Measurements from ENCODE around the gene KLHL17. TPM values are rescaled to one million over a fixed set of nuclear protein-coding genes. Genes with fewer than 3 reads are reported as not detected.
"Not testable (repeated sequence)": the region's sequence is repeated elsewhere in the genome, so short reads cannot be mapped to it uniquely, and the experiment has no call there.

Gene KLHL17
- polyA plus RNA-seq, 1 donor: 9.0 TPM

DNA sequence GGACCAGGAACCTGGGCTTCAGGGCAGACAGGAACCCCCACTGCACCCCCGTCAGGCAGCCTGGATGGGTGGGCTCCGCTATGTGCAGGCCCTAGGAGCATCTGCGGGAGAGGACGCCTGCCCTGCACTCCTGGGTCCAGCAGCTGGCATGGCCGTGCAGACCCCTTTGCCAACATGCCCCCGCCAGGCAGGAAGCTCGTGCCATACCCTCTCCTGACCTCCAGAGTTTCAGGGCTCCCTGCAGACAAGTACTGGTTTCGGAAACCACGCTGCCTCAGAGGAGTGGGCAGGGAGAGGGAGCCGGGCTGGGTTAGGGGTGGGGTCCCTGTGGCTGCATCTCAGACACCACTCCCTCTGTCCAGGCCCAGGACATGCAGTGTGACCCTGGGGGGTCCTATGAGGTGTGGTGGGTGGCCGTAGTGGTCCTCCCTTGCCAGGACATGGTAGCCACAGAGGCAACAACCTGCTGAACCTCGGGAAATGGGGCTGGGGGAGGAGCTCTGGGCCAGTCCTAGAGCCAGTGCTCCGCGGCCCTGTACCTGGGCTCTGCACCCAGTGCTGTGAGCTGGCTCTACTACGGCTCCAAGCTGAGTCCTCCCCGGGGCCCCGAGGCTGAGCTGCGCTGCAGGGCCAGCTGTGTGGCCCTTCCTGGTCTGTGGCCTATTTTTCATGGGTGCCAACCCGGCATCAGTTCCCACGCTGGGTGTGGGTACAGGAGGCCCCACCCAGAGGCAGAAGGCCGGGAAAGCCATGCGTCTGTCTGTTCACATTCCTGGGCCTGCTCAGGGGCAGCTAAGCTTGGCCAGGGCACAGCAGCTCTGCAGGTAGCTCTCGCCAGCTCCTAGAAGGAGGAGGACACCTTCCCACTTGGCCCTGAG, 7.3 kb downstream of the KLHL17 start:
- DNase-seq: no peak

DNA sequence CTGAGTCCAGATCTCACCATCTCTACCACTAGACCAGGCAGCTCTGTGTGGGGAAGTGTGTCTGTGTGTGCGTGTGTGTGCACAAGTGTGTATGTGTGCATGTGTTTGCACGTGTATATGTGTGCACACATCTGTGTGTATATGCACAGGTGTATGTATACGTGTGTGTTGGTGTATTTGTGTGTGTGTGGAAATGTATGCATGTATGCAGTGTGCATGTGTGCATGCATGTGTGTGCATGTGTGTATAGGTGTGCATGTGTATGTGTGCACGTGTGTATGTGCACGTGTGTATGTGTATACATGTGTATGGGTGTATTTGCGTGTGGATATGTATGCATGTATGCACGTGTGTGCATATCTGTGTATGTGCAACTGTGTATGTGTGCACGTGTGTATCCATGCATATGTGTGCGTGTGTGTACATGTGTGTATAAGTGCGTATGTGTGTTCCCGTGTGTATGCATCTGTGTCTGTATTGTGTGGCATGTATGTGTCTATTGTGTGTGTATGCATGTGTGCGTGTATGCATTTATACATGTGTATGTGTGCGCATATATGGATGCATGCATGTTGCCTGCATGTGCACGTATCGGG, 9.0 kb downstream of the KLHL17 start:
- DNase-seq: no peak

DNA sequence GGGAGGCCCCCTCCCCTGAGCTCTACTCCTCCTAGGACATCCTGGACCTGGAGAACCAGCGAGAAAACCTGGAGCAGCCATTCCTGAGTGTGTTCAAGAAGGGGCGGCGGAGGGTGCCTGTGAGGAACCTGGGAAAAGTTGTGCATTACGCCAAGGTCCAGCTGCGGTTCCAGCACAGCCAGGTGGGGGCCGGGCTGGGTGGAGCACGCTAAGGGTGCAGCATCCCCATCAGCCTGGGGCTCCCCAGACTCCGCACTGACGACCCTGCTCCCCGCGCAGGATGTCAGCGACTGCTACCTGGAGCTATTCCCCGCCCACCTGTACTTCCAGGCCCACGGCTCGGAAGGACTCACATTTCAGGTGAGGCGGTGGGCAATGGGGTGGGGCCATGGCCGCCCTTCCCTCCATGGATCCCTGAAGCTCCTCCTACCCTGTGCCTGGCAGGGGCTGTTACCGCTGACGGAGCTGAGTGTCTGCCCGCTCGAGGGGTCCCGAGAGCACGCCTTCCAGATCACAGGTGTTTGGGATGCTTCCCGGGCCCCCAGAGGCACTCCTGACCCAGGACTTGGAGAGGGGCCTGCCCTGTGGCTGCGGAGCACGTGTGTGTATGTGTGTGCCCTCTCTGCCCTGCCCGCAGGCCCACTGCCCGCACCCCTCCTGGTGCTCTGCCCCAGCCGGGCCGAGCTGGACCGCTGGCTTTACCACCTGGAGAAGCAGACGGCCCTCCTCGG, 10.0 kb downstream of the KLHL17 start:
- DNase-seq: no peak

DNA sequence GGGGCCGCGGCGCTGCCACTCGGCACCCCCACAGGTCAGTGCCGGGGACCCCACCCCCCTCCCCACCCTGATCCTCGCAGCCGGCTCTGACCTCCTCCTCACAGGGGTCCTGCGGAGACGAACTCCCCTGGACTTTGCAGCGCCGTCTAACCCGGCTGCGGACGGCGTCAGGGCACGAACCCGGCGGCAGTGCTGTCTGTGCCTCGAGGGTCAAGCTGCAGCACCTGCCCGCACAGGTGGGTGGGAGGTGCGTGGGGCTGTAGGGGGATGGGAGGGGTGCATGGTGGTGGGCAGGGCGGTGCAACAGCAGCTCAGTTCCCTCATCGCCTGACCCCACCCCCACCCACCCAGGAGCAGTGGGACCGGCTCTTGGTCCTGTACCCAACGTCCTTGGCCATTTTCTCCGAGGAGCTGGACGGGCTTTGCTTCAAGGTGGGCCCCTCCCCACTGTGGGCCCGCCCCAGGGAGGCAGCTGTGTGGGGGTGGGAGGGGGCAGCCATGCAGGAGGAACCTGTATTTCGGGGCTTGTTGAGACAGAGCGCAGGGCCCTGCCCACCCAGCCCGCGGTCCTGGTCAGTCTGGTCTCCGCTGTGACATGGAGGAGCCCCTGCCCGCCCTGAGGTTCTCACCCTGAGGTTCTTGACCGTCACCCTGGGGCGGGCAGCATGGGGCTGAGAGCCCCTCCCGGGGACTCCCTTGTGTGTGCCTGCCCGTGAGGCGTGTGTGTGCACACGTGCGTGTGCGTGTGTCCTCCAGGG, 10.8 kb downstream of the KLHL17 start:
- DNase-seq: no peak

DNA sequence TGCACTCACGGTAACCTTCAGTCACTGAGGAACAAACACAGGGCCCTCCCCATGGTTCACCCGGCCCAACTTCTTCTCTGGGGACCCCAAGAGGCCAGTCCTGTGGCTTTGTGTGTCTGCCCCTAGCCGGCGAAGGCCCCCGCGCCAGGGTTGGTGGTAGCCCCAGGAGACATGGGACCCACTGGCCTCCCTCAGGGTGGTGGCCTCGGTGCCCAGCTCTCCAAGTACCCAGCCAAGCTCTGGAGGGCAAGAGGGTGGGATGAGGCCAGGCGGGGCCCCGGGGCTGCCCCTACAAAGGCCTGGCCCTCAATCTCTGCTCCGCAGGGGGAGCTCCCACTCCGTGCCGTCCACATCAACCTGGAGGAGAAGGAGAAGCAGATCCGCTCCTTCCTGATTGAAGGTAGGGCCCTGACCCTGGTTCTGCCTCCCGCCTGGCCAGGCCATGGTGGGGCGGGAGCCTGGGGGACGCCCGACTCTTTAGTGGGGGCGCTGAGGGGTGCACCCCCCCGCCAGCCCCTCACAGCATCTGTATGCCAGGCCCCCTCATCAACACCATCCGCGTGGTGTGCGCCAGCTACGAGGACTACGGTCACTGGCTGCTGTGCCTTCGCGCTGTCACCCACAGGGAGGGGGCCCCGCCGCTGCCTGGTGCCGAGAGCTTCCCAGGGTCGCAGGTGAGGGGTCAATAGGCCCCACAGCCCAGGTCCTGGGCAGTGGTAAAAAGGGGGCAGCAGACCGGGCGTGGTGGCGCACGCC, 11.5 kb downstream of the KLHL17 start:
- no peak for DNase-seq

DNA sequence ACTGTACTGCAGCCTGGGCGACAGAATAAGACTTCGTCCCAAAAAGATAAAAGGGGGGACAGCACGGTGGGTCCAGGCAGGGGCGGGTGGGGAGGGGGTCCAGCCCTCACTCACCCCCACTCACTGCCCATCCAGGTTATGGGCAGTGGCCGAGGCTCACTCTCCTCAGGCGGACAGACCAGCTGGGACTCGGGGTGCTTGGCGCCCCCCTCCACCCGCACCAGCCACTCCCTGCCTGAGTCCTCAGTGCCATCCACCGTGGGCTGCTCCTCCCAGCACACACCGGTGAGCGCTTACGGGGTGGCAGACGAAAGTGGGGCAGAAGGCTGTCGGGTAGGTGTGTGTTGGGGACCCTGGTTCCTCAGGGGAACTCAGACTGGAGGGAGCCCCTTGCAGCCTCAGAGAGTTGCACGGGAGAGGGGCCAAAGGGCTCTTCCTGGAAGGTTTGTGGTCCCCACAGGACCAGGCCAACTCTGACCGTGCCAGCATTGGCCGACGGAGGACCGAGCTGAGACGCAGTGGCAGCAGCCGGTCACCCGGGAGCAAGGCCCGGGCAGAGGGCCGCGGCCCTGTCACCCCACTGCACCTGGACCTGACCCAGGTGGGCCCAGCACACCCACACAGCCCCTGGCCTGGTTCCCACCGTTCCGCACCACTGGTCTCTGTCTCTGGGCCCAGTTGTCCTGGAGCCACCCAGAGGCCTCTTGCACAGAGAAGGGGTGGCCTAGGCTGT, 12.5 kb downstream of the KLHL17 start:
- no peak for DNase-seq

DNA sequence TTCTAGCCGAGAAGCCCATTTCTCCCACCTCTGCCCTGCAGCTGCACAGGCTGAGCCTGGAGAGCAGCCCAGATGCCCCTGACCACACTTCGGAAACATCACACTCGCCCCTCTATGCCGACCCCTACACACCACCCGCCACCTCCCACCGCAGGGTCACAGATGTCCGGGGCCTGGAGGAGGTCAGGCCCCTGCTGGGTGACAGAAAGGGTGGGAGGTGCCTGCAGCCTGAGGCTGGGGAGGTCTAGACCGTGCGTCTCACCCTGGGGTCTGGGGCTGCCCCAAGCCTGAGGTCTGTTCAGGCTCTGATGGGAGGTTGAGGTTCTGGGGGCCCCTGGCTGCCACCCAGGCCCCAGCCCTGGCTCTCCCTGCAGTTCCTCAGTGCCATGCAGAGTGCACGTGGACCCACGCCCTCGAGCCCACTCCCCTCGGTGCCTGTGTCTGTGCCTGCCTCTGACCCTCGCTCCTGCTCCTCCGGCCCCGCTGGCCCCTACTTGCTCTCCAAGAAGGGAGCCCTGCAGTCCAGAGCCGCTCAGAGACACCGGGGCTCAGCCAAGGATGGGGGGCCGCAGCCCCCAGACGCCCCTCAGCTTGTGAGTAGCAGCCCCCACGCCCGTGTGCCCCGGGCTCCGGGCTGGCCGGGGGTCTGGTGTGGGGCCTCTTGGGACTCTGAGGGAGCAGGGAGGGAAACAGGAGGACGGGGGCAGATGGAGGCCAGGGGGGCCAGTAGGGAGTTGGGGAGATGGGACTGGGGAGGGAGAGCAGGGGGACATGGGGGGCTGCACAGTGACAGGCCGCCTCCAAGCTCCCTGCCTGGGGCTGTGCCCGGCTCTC, 13.3 kb downstream of the KLHL17 start:
- no peak for DNase-seq

DNA sequence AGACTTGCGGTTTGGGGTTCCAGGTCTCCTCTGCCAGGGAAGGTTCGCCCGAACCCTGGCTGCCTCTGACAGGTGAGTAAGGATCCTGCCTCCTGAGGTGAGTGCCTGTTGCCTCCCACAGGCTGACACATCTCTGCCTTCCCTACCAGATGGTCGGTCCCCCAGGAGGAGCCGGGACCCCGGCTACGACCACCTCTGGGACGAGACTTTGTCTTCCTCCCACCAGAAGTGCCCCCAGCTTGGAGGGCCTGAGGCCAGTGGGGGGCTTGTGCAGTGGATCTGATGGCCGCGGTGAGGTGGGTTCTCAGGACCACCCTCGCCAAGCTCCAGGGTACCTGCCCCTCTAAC, 13.9 kb downstream of the KLHL17 start:
- DNase-seq: no peak

DNA sequence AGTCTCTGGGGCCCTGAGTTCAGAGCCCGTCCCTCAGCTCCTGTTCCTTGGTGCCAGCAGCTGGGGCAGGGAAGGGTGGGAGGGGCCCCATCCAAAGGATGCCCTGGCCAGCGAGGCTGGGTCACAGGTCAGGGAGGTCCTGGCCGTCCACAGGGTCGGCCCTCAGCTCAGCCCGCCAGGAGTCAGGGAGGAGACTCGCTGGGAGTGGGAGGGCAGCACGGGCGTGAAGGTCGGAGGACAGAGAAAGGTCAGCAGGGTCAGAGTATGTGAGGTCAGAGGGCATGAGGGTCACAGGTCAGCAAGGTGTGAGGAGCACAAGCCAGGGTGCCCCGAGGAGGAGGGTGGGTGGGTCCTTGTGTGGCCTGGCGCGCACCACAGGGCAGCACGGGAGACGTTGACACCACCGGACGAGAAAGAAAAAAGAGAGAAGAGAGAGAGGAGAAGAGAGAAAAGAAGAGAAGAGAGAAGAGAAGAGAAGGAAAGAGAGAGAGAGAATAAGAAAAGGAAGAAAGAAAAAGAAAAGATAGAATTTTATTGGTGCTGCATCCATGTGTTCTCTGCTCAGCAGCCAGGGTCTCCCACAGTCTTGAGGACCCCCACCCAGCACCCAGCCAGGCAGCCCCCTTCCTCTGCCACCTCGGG, 14.4 kb downstream of the KLHL17 start:
- DNase-seq: no peak

DNA sequence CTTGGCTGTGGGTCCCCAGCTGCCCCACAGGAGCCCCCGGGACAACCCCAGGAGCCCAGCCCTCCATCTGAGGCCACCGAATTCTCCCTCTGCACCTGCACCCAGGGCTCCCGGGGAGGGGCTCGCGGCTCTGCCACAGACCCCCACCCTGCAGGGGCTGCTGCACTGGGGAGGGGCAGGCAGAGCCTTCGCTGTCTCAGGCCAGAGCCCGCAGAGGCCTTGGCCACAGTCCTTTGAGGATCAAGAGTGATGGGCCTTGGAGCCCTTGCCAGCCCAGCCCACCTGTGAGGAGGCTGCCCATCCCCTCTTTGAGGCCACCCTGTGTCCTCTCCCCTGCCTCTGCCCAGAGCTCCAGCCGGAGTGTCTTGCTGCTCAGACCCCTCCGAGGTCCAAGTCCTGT, 15.0 kb downstream of the KLHL17 start:
- no peak for DNase-seq

DNA sequence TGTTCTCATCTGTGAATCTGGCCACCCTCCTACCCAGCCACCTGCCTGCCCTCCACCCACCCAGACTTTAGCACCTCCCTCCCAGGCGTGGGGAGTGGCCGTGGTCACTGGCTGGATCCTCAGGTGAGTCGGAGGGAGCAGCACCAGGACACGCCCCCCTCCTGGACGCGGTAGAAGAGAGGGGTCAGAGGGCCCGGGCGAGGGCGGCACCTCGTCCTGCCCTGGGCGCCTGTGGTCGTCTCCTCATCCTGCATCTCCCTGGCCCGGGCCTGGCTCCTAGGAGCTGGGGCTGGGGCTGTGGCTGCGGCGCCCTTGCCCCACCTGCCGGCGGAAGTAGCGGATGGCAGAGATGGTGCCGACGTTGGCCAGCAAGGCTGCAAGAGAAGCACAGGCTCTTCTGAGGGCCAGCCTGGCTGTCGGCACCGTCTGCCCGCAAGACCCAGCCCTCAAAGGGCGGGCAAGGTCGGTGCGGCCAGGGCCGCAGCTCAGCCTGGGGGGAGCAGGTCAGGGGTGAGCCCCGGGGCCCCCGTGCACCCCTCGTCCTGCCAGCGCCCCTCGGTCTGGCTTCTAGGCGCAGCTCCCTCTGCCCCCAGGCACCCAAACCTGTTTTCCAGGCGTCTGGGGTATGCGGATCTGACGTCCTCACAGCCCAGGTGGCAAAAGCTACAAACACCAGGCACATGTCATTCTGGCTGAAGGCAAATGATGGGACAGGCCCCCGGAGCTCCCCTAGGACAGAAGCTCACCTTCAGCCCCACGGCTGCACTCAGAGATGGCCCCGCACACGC, 15.7 kb downstream of the KLHL17 start:
- peak; percentile 59 for DNase-seq

DNA sequence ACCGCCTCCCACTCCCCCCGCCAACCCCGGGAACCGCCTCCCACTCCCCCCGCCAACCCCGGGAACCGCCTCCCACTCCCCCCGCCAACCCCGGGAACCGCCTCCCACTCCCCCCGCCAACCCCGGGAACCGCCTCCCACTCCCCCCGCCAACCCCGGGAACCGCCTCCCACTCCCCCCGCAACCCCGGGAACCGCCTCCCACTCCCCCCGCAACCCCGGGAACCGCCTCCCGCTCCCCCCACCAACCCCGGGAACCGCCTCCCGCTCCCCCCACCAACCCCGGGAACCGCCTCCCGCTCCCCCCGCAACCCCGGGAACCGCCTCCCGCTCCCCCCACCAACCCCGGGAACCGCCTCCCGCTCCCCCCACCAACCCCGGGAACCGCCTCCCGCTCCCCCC, 16.4 kb downstream of the KLHL17 start:
- not testable (repeated sequence) for DNase-seq

DNA sequence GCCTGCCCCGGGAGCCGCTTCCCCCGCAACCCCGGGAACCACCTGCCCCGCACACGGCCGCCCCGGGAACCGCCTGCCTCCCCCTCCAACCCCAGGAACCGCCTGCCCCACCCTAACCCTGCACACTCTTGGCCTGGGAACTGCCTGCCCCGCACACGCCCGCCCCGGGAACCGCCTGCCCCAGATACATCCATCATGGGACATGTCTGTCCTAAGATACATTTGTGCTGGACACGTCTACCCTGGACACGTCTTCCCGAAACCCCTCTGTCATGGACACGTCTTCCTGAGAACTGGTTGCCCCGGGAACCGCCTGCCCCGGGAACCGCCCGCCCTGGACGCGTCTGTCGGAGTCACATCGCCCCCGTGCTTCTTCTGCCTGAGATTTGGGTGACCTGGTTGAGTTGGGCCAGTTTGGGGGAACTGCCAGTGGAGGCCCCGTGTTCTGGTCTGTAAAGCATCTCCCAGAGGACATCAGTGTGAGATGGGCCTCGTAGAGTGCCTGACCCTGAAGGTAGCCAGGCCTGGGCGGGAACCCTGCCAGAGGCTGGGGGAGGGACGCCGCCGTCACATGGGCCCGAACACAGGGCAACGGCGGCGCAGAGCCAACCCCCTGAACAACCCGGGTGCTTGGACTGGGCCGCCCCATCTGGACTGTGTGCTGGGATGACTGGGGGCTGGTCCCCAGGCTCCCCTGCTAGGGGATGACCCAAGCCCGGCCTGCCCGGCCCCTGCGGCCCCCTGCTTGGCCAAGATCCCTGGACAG, 17.9 kb downstream of the KLHL17 start:
- no peak for DNase-seq

DNA sequence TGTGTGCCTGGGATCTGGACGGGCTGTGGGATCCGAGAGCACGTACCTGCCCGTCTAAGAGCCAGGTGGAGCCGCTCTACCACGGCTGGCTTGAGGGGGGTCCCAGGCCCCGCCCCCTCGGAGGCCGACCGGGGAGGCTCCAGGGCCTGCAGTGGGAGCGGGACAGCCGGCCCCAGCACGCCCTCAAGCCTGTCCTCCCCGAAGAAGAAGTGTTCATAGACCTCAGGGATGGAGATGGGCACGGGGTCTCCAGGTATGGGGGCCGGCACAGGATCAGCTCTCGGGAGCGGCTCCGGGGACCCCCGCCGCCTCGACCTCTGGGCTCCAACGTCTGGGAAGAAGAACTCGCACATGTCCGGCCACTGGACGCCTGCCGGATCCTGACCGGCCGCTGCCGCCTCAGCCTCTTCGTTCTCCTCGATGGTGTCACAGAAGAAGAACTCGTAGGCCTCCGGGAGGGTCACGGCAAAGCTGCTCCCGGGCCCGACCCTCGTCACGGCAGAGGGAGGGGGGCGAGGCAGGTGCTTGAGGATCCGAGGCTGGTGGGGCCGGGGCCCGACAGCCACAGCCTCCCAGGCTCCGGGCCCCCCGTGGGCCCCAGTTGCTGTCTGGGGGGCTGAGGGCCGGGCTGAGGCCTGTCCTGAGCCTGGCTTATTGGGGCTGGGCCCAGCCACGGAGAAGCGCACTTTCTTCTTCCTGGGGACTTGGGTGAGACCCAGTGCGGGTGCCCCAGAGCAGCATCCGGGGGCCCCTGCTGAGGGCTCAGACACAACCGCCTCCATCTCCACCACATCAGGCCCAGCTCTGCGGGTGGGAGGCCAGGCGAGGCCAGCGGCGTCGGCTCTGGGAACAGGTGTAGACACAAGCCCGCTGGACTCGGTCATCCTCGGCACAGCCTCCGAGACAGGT, 18.7 kb downstream of the KLHL17 start:
- no peak for DNase-seq

DNA sequence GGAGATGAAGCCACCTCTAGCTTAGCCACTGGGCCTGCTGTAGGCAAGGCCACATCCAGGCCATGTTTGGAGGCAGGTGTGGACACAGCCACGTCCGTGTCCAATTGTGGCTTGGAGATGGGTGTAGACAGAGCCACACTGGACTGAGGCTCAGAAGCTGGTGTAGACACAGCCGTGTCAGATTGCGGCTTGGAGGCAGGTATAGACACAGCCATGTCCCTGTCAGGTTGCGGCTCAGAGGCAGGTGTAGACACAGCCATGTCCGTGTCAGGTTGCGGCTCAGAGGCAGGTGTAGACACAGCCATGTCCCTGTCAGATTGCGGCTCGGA, 19.3 kb downstream of the KLHL17 start:
- DNase-seq: no peak

DNA sequence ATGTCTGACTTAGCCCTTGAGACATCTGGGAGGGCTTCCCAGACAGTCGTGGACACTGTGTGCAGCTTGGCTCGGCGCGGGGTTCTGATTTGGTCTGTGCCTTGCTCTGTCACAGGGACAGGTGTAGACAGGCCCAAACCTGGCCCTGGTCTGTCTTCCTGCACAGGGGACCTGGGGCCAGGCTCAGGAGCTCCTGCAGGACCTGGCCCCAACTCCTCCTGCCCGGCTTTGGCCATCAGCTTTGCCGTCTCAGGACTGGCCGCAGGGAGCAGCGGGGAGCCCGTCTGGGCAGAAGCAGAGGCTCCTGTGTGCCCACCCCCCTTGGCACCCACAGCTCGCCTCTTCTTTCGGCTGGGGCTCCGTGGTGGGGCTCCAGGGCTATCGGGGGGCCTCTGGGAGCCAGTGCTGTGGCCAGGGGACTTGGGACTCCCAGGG, 19.8 kb downstream of the KLHL17 start:
- DNase-seq: no peak
